Ascending aorta (tissue), 2 donors: Measurements from ENCODE around the gene MORC3. TPM values are rescaled to one million over a fixed set of nuclear protein-coding genes. Genes with fewer than 3 reads are reported as not detected.

Source experiments
- DNase-seq, 2 donors: peaks; one replicate each; pipeline ENCODE4 v3.0.0-alpha.2; 2019; ENCODE audit warnings: low spot score in 2 of 2
- H3K27ac ChIP-seq, 2 donors: fragments of 200-600 bp; sonication (generic); one replicate each; pipeline ENCODE4 v1.5.1; 2016 to 2017; ENCODE audit warnings: mild to moderate bottlenecking in 1 of 2
- H3K27me3 ChIP-seq: fragments of 200-600 bp; sonication (generic); one replicate; pipeline ENCODE4 v1.5.1; 2017
- H3K36me3 ChIP-seq, 2 donors: fragments of 200-600 bp; sonication (generic); one replicate each; pipeline ENCODE4 v1.5.1; 2016
- H3K4me1 ChIP-seq, 2 donors: fragments of 200-600 bp; sonication (generic); one replicate each; pipeline ENCODE4 v1.5.1; 2016 to 2017; ENCODE audit warnings: mild to moderate bottlenecking in 1 of 2
- H3K4me3 ChIP-seq, 2 donors: fragments of 200-600 bp; sonication (generic); one replicate each; pipeline ENCODE4 v1.5.1; 2016 to 2017; ENCODE audit warnings: mild to moderate bottlenecking in 1 of 2
- H3K9me3 ChIP-seq, 2 donors: fragments of 200-600 bp; sonication (generic); one replicate each; pipeline ENCODE4 v1.5.1; 2016
- CTCF ChIP-seq, 3 experiments: fragments of 200-600 bp in 2 of 3; fragments of 450-650 bp in 1 of 3; sonication (generic) in 2 of 3; IDR thresholded peaks; one replicate each; pipeline ENCODE4 v1.5.1; 2016 to 2019; ENCODE audit warnings: antibody characterized with exemption in 3 of 3, mild to moderate bottlenecking in 1 of 3, moderate library complexity in 1 of 3
- intact Hi-C: fragments of 100-400 bp; cut with DNase I; formaldehyde crosslinking; loops from one replicate; pipeline ENCODE4 v1.15.1; 2023
- total RNA-seq: library from RNA; depleted of rRNA; stranded (reverse); fragments of >200 nt; gene quantifications from one replicate; pipeline ENCODE4 v1.1.0, GENCODE V29; 2016

MORC3 gene
- total RNA-seq, 1 donor from 2014 or later: 7.9 TPM

GRCh38 chr21:36424592-36424991 is 104.6 kb downstream of the MORC3 start:
- DNase-seq: no peak
- no peak for TF ChIP-seq CTCF (IDR thresholded peaks at IDR 0.05)
- Histone ChIP-seq H3K4me1 (peaks cover 0 to 3% of the 10 kb centered on the region in 2 donors), H3K36me3 (no peaks in the 10 kb centered on the region), H3K27me3 (no peaks in the 10 kb centered on the region), H3K9me3 (no peaks in the 10 kb centered on the region), H3K4me3 (no peak overlapping the region), H3K27ac (no peak overlapping the region)
- intact Hi-C loops: no loop called here

- intact Hi-C loops: no loop called here
- H3K36me3 ChIP-seq: no peaks in the 10 kb centered on the region
- H3K27ac ChIP-seq: no peak overlapping the region
- no peaks in the 10 kb centered on the region for H3K27me3 ChIP-seq
- no peak for TF ChIP-seq CTCF (IDR thresholded peaks at IDR 0.05)
- no peak for DNase-seq
- peaks cover 0 to 5% of the 10 kb centered on the region in 2 donors for H3K4me1 ChIP-seq
- no peak overlapping the region for H3K4me3 ChIP-seq
- H3K9me3 ChIP-seq: no peaks in the 10 kb centered on the region
Measured at GRCh38 chr21:36425286-36425685, 105.3 kb downstream of the MORC3 start.

Other genes with a start within 250 kb of the MORC3 start
- 59.2 TPM for gene CBR3, start 185.1 kb upstream of the MORC3 start, total RNA-seq
- gene DOP1B, start 163.4 kb upstream of the MORC3 start, total RNA-seq: 4.5 TPM
- 0.43 TPM for gene CHAF1B, start 65.2 kb downstream of the MORC3 start, total RNA-seq
- gene CLDN14, start 159.9 kb downstream of the MORC3 start, total RNA-seq: not detected